Naive thymus-derived CD4-positive, alpha-beta T cell (primary cell): ENCODE measurements around the gene ACVR1B. TPM values are rescaled to one million over a fixed set of nuclear protein-coding genes. Genes with fewer than 3 reads are reported as not detected.

ENCODE experiments used
- ATAC-seq: fragments of 150-1000 bp; cut with Tn5 transposase; 2 replicates; pipeline ENCODE4 v1.10.0; 2021; ENCODE audit warnings: mild to moderate bottlenecking, moderate library complexity
- CTCF ChIA-PET: fragments of 350-600 bp; sonication (Branson Sonifier 250); formaldehyde crosslinking; loops from one replicate; lab custom pipeline; 2021; ENCODE audit warnings: antibody characterized with exemption; lab: Charles Lee
- POLR2A ChIA-PET: fragments of 350-600 bp; sonication (Branson Sonifier 250); formaldehyde crosslinking; loops from one replicate; lab custom pipeline; 2021; ENCODE audit warnings: antibody characterized with exemption, inconsistent platforms; lab: Charles Lee
- DNase-seq, 9 donors: peaks; one replicate each; pipeline versions ENCODE4 v3.0.0 to v3.0.0-alpha.2; 2020 to 2022; ENCODE audit warnings: mixed read lengths in 1 of 9
- H3K27ac ChIP-seq: one replicate; pipeline ENCODE4 v1.7.0; 2013; ENCODE audit warnings: mild to moderate bottlenecking, low read depth, low read length, moderate library complexity
- H3K27me3 ChIP-seq, 2 donors: one replicate each; pipeline ENCODE4 v1.7.0; 2013; ENCODE audit warnings: low read length in 2 of 2, mild to moderate bottlenecking in 2 of 2, moderate library complexity in 2 of 2; ENCODE audit not compliant: control insufficient read depth in 2 of 2, insufficient read depth in 2 of 2
- H3K36me3 ChIP-seq, 3 experiments: 1 replicate in 2 of 3; 2 replicates in 1 of 3; pipeline ENCODE4 v1.7.0; 2013; ENCODE audit warnings: low read length in 3 of 3, mild to moderate bottlenecking in 3 of 3, moderate library complexity in 1 of 3; ENCODE audit not compliant: insufficient read depth in 3 of 3, control insufficient read depth in 2 of 3
- H3K4me1 ChIP-seq, 2 donors: one replicate each; pipeline ENCODE4 v1.7.0; 2013; ENCODE audit warnings: low read length in 2 of 2, mild to moderate bottlenecking in 2 of 2, moderate library complexity in 1 of 2; ENCODE audit not compliant: control insufficient read depth in 2 of 2, insufficient read depth in 2 of 2
- H3K4me3 ChIP-seq: 2 replicates; pipeline ENCODE4 v1.7.0; 2013; ENCODE audit warnings: mild to moderate bottlenecking, low read length
- H3K9me3 ChIP-seq, 3 experiments: 1 replicate in 2 of 3; 2 replicates in 1 of 3; pipeline ENCODE4 v1.7.0; 2013; ENCODE audit warnings: low read length in 3 of 3; ENCODE audit not compliant: control insufficient read depth in 2 of 3
- H3K27ac Mint-ChIP-seq, 9 donors: one replicate each; pipeline ENCODE4 v1.8.0; 2020 to 2022; ENCODE audit warnings: mixed read lengths in 9 of 9, mild to moderate bottlenecking in 8 of 9, moderate library complexity in 5 of 9, inconsistent platforms in 2 of 9
- H3K27me3 Mint-ChIP-seq, 5 donors: one replicate each; pipeline ENCODE4 v1.8.0; 2021 to 2022; ENCODE audit warnings: mixed read lengths in 5 of 5, mild to moderate bottlenecking in 1 of 5
- H3K36me3 Mint-ChIP-seq, 5 donors: one replicate each; pipeline ENCODE4 v1.8.0; 2020 to 2022; ENCODE audit warnings: mixed read lengths in 5 of 5, mild to moderate bottlenecking in 3 of 5, inconsistent platforms in 1 of 5
- H3K4me1 Mint-ChIP-seq, 7 donors: one replicate each; pipeline ENCODE4 v1.8.0; 2020 to 2022; ENCODE audit warnings: mixed read lengths in 7 of 7, mild to moderate bottlenecking in 3 of 7, inconsistent platforms in 1 of 7
- H3K4me3 Mint-ChIP-seq, 10 donors: one replicate each; pipeline ENCODE4 v1.8.0; 2020 to 2022; ENCODE audit warnings: mild to moderate bottlenecking in 10 of 10, mixed read lengths in 10 of 10, moderate library complexity in 6 of 10, inconsistent platforms in 2 of 10
- H3K9me3 Mint-ChIP-seq, 11 donors: one replicate each; pipeline ENCODE4 v1.8.0; 2020 to 2022; ENCODE audit warnings: mixed read lengths in 11 of 11, mild to moderate bottlenecking in 4 of 11, inconsistent platforms in 1 of 11, moderate library complexity in 1 of 11
- intact Hi-C, 2 donors: fragments of 100-400 bp; cut with micrococcal nuclease; formaldehyde crosslinking; loops; one replicate each; pipeline ENCODE4 v1.15.1; 2023
- polyA plus RNA-seq, 2 donors: library from polyadenylated mRNA; unstranded; fragments of 300-500 nt; fragmentation: Illumina TruSeq; gene quantifications; one replicate each; pipeline ENCODE4 v1.2.3, GENCODE V29; 2021
- total RNA-seq, 6 experiments: library from RNA in 5 of 6; stranded (reverse) in 5 of 6; gene quantifications; 1 replicate in 5 of 6; 2 replicates in 1 of 6; pipeline ENCODE4 v1.2.3 and lab custom pipeline; 2021 to 2026

ACVR1B gene
- total and polyA plus RNA-seq, 7 experiments from 2014 or later = 2.5 to 14.8 (median 12.8) TPM

DNA sequence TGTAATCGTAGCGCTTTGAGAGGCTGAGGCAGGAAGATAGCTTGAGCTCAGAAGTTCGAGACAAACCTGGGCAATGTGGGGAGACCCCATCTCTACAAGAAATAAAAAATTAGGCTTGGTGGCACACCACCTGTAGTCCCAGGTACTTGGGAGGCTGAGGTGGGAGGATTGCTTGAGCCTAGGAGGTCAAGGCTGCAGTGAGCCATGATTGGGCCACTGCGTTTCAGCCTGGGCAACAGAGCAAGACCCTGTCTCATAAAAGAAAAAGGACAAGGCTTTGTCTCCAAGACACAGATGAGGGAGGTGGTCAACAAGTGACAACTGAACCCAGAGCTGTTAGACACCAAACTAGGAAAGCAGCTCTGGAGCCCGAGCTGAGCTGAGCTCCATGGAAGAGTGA is 40.7 kb downstream of the ACVR1B start:
- no peaks in the 10 kb centered on the region for H3K27me3 Mint-ChIP-seq
- H3K36me3 Mint-ChIP-seq = peaks cover 0 to 13% (median 4%) of the 10 kb centered on the region in 5 donors
- H3K4me1 Mint-ChIP-seq = peaks cover 4 to 8% (median 5%) of the 10 kb centered on the region in 7 donors
- intact Hi-C loops = loop anchor here in 1 of 2 donors (2.0 kb wide), 1 partner anchor 77 kb away; the partner anchor contains the start of gene ATG101
- Histone ChIP-seq H3K4me3 (no peak overlapping the region), H3K36me3 (peaks cover 0 to 27% (median 0%) of the 10 kb centered on the region in 3 experiments), H3K27ac (no peak overlapping the region), H3K4me1 (no peaks in the 10 kb centered on the region), H3K27me3 (no peaks in the 10 kb centered on the region), H3K9me3 (no peaks in the 10 kb centered on the region)
- DNase-seq = no peak
- ChIA-PET CTCF (interaction anchor here (0.5 to 14.3 kb wide), 11 partner anchors 10 to 555 kb away, joined by 3 to 319 read pairs (median 10); no protein-coding TSS in a partner anchor), POLR2A (interaction anchor here (0.6 to 2.8 kb wide), 5 partner anchors 14 to 785 kb away, joined by 3 to 19 read pairs (median 12); partner anchors contain the start of gene TAMALIN)
- ATAC-seq = no peak
- peak overlapping the region in 2 of 9 donors; percentile 23 to 79 for H3K27ac Mint-ChIP-seq
- H3K4me3 Mint-ChIP-seq = no peak overlapping the region
- H3K9me3 Mint-ChIP-seq = no peaks in the 10 kb centered on the region

GRCh38 chr12:51994539-51994820 is 43.0 kb downstream of the ACVR1B start:
- peaks cover 4 to 8% (median 5%) of the 10 kb centered on the region in 7 donors for H3K4me1 Mint-ChIP-seq
- no peaks in the 10 kb centered on the region for H3K27me3 ChIP-seq
- no peak overlapping the region for H3K4me3 ChIP-seq
- POLR2A ChIA-PET = interaction anchor here (1.1 to 2.8 kb wide), 3 partner anchors 13 to 28 kb away, joined by 3 to 19 read pairs (median 3); no protein-coding TSS in a partner anchor
- peaks cover 0 to 16% (median 4%) of the 10 kb centered on the region in 5 donors for H3K36me3 Mint-ChIP-seq
- no peaks in the 10 kb centered on the region for H3K4me1 ChIP-seq
- no peak overlapping the region for H3K27ac ChIP-seq
- H3K27me3 Mint-ChIP-seq = no peaks in the 10 kb centered on the region
- no peaks in the 10 kb centered on the region for H3K9me3 ChIP-seq
- intact Hi-C loops = no loop called here
- no peak for DNase-seq
- H3K4me3 Mint-ChIP-seq = no peak overlapping the region
- H3K36me3 ChIP-seq = peaks cover 0 to 19% (median 0%) of the 10 kb centered on the region in 3 experiments
- CTCF ChIA-PET = interaction anchor here (1.4 to 14.3 kb wide), 6 partner anchors 9 to 91 kb away, joined by 4 to 319 read pairs (median 16); partner anchors contain the start of gene TAMALIN
- no peak overlapping the region for H3K27ac Mint-ChIP-seq
- ATAC-seq = no peak
- no peaks in the 10 kb centered on the region for H3K9me3 Mint-ChIP-seq

GRCh38 chr12:51994959-51995358 is 43.5 kb downstream of the ACVR1B start:
- ChIA-PET POLR2A (interaction anchor here (1.1 to 1.2 kb wide), 2 partner anchors 13 to 24 kb away, joined by 3 read pairs; no protein-coding TSS in a partner anchor), CTCF (interaction anchor here (1.4 to 14.3 kb wide), 3 partner anchors 28 to 90 kb away, joined by 4 to 319 read pairs (median 10); no protein-coding TSS in a partner anchor)
- peaks cover 0 to 17% (median 4%) of the 10 kb centered on the region in 5 donors for H3K36me3 Mint-ChIP-seq
- Histone ChIP-seq H3K27me3 (no peaks in the 10 kb centered on the region), H3K36me3 (peaks cover 0 to 19% (median 0%) of the 10 kb centered on the region in 3 experiments), H3K9me3 (no peaks in the 10 kb centered on the region), H3K4me3 (no peak overlapping the region), H3K4me1 (no peaks in the 10 kb centered on the region), H3K27ac (no peak overlapping the region)
- peaks cover 4 to 8% (median 5%) of the 10 kb centered on the region in 7 donors for H3K4me1 Mint-ChIP-seq
- H3K27ac Mint-ChIP-seq = peak overlapping the region in 1 of 9 donors; percentile 37
- no peaks in the 10 kb centered on the region for H3K27me3 Mint-ChIP-seq
- ATAC-seq (no peak), DNase-seq (no peak)
- H3K9me3 Mint-ChIP-seq = no peaks in the 10 kb centered on the region
- no peak overlapping the region for H3K4me3 Mint-ChIP-seq
- intact Hi-C loops = no loop called here

GRCh38 chr12:51997136-51997535 is 45.6 kb downstream of the ACVR1B start:
- DNase-seq (no peak), ATAC-seq (no peak)
- Mint-ChIP-seq H3K4me1 (peaks cover 4 to 8% (median 5%) of the 10 kb centered on the region in 7 donors), H3K27ac (no peak overlapping the region), H3K36me3 (peaks cover 0 to 13% (median 4%) of the 10 kb centered on the region in 5 donors), H3K9me3 (no peaks in the 10 kb centered on the region), H3K4me3 (no peak overlapping the region), H3K27me3 (no peaks in the 10 kb centered on the region)
- H3K9me3 ChIP-seq = no peaks in the 10 kb centered on the region
- H3K4me1 ChIP-seq = no peaks in the 10 kb centered on the region
- ChIA-PET POLR2A (interaction anchor here (1.3 kb wide), 1 partner anchor 25 kb away, joined by 4 read pairs; no protein-coding TSS in a partner anchor), CTCF (interaction anchor here (0.9 to 14.3 kb wide), 2 partner anchors 26 to 75 kb away, joined by 3 to 319 read pairs; no protein-coding TSS in a partner anchor)
- H3K4me3 ChIP-seq = no peak overlapping the region
- H3K27ac ChIP-seq = no peak overlapping the region
- no peaks in the 10 kb centered on the region for H3K27me3 ChIP-seq
- peaks cover 0 to 13% (median 0%) of the 10 kb centered on the region in 3 experiments for H3K36me3 ChIP-seq
- intact Hi-C loops = no loop called here

- ATAC-seq = no peak
- intact Hi-C loops = no loop called here
- Histone ChIP-seq H3K9me3 (no peaks in the 10 kb centered on the region), H3K4me1 (peaks cover 0 to 7% of the 10 kb centered on the region in 2 donors), H3K27me3 (no peaks in the 10 kb centered on the region), H3K4me3 (no peak overlapping the region), H3K36me3 (peaks cover 0 to 6% (median 0%) of the 10 kb centered on the region in 3 experiments), H3K27ac (no peak overlapping the region)
- POLR2A ChIA-PET = interaction anchor here (0.7 to 10.3 kb wide), 4 partner anchors 10 to 19 kb away, joined by 3 to 162 read pairs (median 4); no protein-coding TSS in a partner anchor
- CTCF ChIA-PET = interaction anchor here (0.8 to 13.0 kb wide), 5 partner anchors 10 to 634 kb away, joined by 3 to 316 read pairs (median 10); no protein-coding TSS in a partner anchor
- peaks cover 0 to 41% (median 0%) of the 10 kb centered on the region in 5 donors for H3K27me3 Mint-ChIP-seq
- H3K36me3 Mint-ChIP-seq = peaks cover 0 to 4% (median 0%) of the 10 kb centered on the region in 5 donors
- H3K4me3 Mint-ChIP-seq = peak overlapping the region in 1 of 10 donors; percentile 42
- H3K9me3 Mint-ChIP-seq = no peaks in the 10 kb centered on the region
- peak overlapping the region in 1 of 9 donors; percentile 78 for H3K27ac Mint-ChIP-seq
- H3K4me1 Mint-ChIP-seq = peaks cover 0 to 17% (median 13%) of the 10 kb centered on the region in 7 donors
- no peak for DNase-seq
Observed at GRCh38 chr12:52003016-52003550, 51.6 kb downstream of the ACVR1B start.

GRCh38 chr12:52003591-52003990 is 52.1 kb downstream of the ACVR1B start:
- H3K9me3 ChIP-seq = no peaks in the 10 kb centered on the region
- peaks cover 0 to 10% of the 10 kb centered on the region in 2 donors for H3K4me1 ChIP-seq
- no peak overlapping the region for H3K27ac ChIP-seq
- Mint-ChIP-seq H3K9me3 (no peaks in the 10 kb centered on the region), H3K36me3 (peaks cover 0 to 5% (median 0%) of the 10 kb centered on the region in 5 donors), H3K27me3 (peaks cover 0 to 45% (median 0%) of the 10 kb centered on the region in 5 donors), H3K4me1 (peaks cover 4 to 22% (median 16%) of the 10 kb centered on the region in 7 donors), H3K4me3 (no peak overlapping the region), H3K27ac (peak overlapping the region in 3 of 9 donors; percentile 9 to 78 (median 24))
- intact Hi-C loops = no loop called here
- ChIA-PET POLR2A (interaction anchor here (0.7 to 10.3 kb wide), 4 partner anchors 10 to 19 kb away, joined by 3 to 162 read pairs (median 4); no protein-coding TSS in a partner anchor), CTCF (interaction anchor here (0.8 to 13.0 kb wide), 6 partner anchors 11 to 635 kb away, joined by 3 to 316 read pairs (median 8); no protein-coding TSS in a partner anchor)
- no peaks in the 10 kb centered on the region for H3K27me3 ChIP-seq
- no peak for ATAC-seq
- no peak for DNase-seq
- peaks cover 0 to 6% (median 0%) of the 10 kb centered on the region in 3 experiments for H3K36me3 ChIP-seq
- H3K4me3 ChIP-seq = no peak overlapping the region
